ENCODE measurements around the gene COPS8. TPM values are rescaled to one million over a fixed set of nuclear protein-coding genes. Genes with fewer than 3 reads are reported as not detected.

The COPS8 gene
- total RNA-seq, 1 experiment from 2014 or later, result 51.0 TPM

- no peak overlapping the region for H3K4me3 Mint-ChIP-seq
- peaks cover 10% of the 10 kb centered on the region for H3K4me1 Mint-ChIP-seq
- ChIA-PET CTCF (no interaction called here), POLR2A (no interaction called here)
- no peak for TF ChIP-seq ERG (CRISPR knock-in tag; IDR thresholded peaks at IDR 0.05)
- TF ChIP-seq JAZF1 (CRISPR knock-in tag; IDR thresholded peaks at IDR 0.05), result no peak
- no peak for TF ChIP-seq ZNF416 (CRISPR knock-in tag; IDR thresholded peaks at IDR 0.05)
- TF ChIP-seq MXD4 (CRISPR knock-in tag; IDR thresholded peaks at IDR 0.05; ENCODE audit: borderline replicate concordance), result no peak
- TF ChIP-seq ATF1 (CRISPR knock-in tag; IDR thresholded peaks at IDR 0.05), result no peak
- no peak for TF ChIP-seq ATF3 (CRISPR knock-in tag; conservative IDR thresholded peaks at IDR 0.05)
- TF ChIP-seq ZNF532 (CRISPR knock-in tag; IDR thresholded peaks at IDR 0.05; ENCODE audit: borderline replicate concordance), result no peak
- no peak for TF ChIP-seq AR (CRISPR knock-in tag; IDR thresholded peaks at IDR 0.05)
- no peak for TF ChIP-seq ZNF423 (CRISPR knock-in tag; IDR thresholded peaks at IDR 0.05)
- TF ChIP-seq ATF6 (CRISPR knock-in tag; IDR thresholded peaks at IDR 0.05), result no peak
- TF ChIP-seq FOXP4 (CRISPR knock-in tag; IDR thresholded peaks at IDR 0.05), result no peak
- TF ChIP-seq NFATC4 (CRISPR knock-in tag; IDR thresholded peaks at IDR 0.05), result no peak
- TF ChIP-seq GRHL2 (CRISPR knock-in tag; IDR thresholded peaks at IDR 0.05; ENCODE audit: insufficient replicate concordance, severe bottlenecking), result no peak
- no peak for TF ChIP-seq AFF4 (CRISPR knock-in tag; IDR thresholded peaks at IDR 0.05; ENCODE audit: borderline replicate concordance)
- TF ChIP-seq NFE2L1 (CRISPR knock-in tag; IDR thresholded peaks at IDR 0.05), result no peak
- TF ChIP-seq CDX4 (CRISPR knock-in tag; IDR thresholded peaks at IDR 0.05; ENCODE audit: borderline replicate concordance), result no peak
- TF ChIP-seq CBFB (CRISPR knock-in tag; IDR thresholded peaks at IDR 0.05; ENCODE audit: low read depth), result no peak
- ATAC-seq (no peak), DNase-seq (ENCODE audit: low spot score) (no peak)
- no peak overlapping the region for H3K27ac Mint-ChIP-seq
- H3K27me3 Mint-ChIP-seq (ENCODE audit: low read depth), result no peaks in the 10 kb centered on the region
- H3K36me3 Mint-ChIP-seq, result peaks cover 50% of the 10 kb centered on the region
- H3K9me3 Mint-ChIP-seq, result no peaks in the 10 kb centered on the region
These were observed 10.5 kb downstream of the COPS8 start for GRCh38 chr2:237096201-237096600.

Data from WTC11 (cell line).